ENCODE measurements around the gene PRPF18.
A peak's percentile ranks its signal among the peaks of the same experiment; 100 is the strongest.

DNA sequence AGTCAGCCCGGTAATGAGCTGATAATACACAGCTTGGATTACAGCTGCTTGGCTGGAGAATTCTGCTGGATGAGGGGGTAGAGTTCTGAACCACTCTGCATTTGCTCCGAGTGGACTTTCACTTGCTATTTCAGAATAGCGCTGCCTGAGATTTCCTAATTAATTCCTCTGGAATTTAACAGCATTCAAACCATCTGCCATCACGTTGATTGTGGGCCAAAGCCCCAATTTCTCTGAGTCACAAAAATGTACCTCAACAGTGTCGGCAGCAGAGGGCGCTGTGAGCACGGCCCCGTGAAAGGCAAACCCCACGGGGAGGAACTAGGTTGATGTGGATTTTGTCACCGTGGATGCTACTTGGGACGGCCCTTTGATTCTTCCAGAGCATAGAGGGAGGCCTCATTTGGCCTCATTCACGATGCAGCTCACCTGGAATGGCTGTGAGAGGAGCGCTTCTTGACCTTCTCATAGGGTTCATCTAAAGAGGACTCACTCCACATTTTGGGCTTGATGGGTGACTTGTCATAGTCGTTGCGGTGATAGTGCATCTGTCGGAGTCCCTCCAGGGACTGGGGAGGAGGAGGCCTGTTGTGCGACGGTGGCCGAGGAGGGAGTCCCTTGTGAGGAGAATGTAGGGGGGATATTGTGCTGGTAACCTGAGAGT lies 73.3 kb downstream of the PRPF18 start:
- TF ChIP-seq, protein P1, sequence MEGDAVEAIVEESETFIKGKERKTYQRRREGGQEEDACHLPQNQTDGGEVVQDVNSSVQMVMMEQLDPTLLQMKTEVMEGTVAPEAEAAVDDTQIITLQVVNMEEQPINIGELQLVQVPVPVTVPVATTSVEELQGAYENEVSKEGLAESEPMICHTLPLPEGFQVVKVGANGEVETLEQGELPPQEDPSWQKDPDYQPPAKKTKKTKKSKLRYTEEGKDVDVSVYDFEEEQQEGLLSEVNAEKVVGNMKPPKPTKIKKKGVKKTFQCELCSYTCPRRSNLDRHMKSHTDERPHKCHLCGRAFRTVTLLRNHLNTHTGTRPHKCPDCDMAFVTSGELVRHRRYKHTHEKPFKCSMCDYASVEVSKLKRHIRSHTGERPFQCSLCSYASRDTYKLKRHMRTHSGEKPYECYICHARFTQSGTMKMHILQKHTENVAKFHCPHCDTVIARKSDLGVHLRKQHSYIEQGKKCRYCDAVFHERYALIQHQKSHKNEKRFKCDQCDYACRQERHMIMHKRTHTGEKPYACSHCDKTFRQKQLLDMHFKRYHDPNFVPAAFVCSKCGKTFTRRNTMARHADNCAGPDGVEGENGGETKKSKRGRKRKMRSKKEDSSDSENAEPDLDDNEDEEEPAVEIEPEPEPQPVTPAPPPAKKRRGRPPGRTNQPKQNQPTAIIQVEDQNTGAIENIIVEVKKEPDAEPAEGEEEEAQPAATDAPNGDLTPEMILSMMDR (IDR thresholded peaks at IDR 0.05), result peak; percentile 72 to 87 (median 84)
- TF ChIP-seq POLR2A (IDR thresholded peaks at IDR 0.05), result no peak
